Activated CD8-positive, alpha-beta T cell treated with anti-CD3 and anti-CD28 coated beads, Interleukin-2, amount 10 ng/mL, durations not matched to agents 7 days and 5 days (primary cell): ENCODE results near the gene AP2M1. TPM values are rescaled to one million over a fixed set of nuclear protein-coding genes. Genes with fewer than 3 reads are reported as not detected.

Source experiments
- ATAC-seq: fragments of 150-1000 bp; cut with Tn5 transposase; one replicate; pipeline ENCODE4 v1.10.0; 2021; ENCODE audit warnings: moderate library complexity
- CTCF ChIA-PET: fragments of 350-600 bp; sonication (Branson Sonifier 250); formaldehyde crosslinking; loops from one replicate; lab custom pipeline; 2021; ENCODE audit warnings: antibody characterized with exemption; lab: Charles Lee
- POLR2A ChIA-PET: fragments of 350-600 bp; sonication (Branson Sonifier 250); formaldehyde crosslinking; loops from one replicate; lab custom pipeline; 2021; ENCODE audit warnings: antibody characterized with exemption; lab: Charles Lee
- DNase-seq: peaks from one replicate; pipeline ENCODE4 v3.0.0-alpha.2; 2020
- H3K27ac Mint-ChIP-seq: one replicate; pipeline ENCODE4 v1.8.0; 2021; ENCODE audit warnings: mild to moderate bottlenecking, mixed read lengths
- H3K27me3 Mint-ChIP-seq: one replicate; pipeline ENCODE4 v1.8.0; 2021; ENCODE audit warnings: low read depth, mixed read lengths
- H3K36me3 Mint-ChIP-seq: one replicate; pipeline ENCODE4 v1.8.0; 2021; ENCODE audit warnings: low read depth, mixed read lengths
- H3K4me1 Mint-ChIP-seq: one replicate; pipeline ENCODE4 v1.8.0; 2021; ENCODE audit warnings: low read depth, mixed read lengths
- H3K4me3 Mint-ChIP-seq: one replicate; pipeline ENCODE4 v1.8.0; 2021; ENCODE audit warnings: mild to moderate bottlenecking, mixed read lengths
- H3K9me3 Mint-ChIP-seq: one replicate; pipeline ENCODE4 v1.8.0; 2022; ENCODE audit warnings: mixed read lengths; ENCODE audit not compliant: insufficient read depth
- total RNA-seq, 2 experiments: library from RNA; stranded (reverse); gene quantifications; one replicate each; pipeline ENCODE4 v1.2.3, GENCODE V29; 2021

Gene AP2M1
- total RNA-seq = 100 to 1,000 TPM; 228 to 231 TPM

DNA sequence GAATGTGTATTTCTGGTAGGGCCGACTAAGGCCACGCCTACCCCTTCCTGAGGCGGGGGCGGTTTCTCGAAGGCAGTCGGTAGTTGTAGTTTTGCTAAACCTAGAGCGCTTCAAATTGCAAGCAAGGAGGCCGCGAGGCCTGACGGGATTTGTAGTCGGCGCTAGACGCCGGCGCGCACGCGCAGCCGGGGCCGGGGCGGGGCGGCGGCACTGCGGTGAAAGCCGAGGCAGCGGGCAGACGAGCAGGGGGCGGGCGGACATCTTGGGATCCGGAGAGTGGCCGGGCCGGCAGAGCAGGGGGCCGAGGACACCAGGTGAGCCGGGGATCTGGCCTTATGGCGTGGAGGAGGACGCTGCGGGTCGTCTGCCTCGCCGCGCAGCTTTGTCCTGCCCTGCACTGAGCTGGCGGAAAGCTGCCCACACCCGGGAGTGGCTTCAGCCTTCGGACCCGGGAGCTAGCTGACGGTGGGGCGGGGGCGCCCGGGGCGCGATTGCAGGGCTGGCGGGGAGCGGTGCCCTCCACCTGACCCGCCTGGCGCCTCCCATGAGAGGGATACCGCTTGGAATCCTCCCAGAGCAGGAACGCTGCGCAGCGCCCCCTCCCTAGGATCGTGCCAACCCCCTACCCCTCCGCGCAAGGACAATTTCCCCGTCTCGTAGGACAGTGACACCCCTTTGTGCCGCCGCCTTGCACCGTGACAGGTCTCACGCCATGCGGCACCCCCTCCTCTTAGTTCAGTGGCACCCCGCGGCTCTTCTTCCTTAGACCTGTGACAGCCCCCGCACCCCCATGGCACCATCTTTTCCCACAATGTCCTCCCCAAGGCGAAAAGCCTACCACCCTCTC is at the start of gene AP2M1:
Gene AP2M1 (plus strand): TSS at position 210 of the 847 bp plus-strand sequence. CDS start 2,139 bp downstream, outside the sequence.
- H3K27ac Mint-ChIP-seq = peak within 1 kb of the TSS; percentile 86
- peak; percentile 98 for DNase-seq
- no peaks in the 10 kb centered on the region for H3K9me3 Mint-ChIP-seq
- ChIA-PET POLR2A (interaction anchor here (0.5 to 1.6 kb wide), 3 partner anchors 9 to 156 kb away, joined by 3 to 7 read pairs (median 5); partner anchors contain the start of gene ABCF3), CTCF (interaction anchor here (1.0 to 1.8 kb wide), 2 partner anchors 40 to 52 kb away, joined by 4 to 6 read pairs; partner anchors contain the start of gene EIF2B5)
- H3K4me3 Mint-ChIP-seq = peak within 1 kb of the TSS; percentile 87
- peaks cover 31% of the 10 kb centered on the region for H3K4me1 Mint-ChIP-seq
- peak; percentile 96 for ATAC-seq
- H3K27me3 Mint-ChIP-seq = no peaks in the 10 kb centered on the region
- H3K36me3 Mint-ChIP-seq = peaks cover 30% of the 10 kb centered on the region

DNA sequence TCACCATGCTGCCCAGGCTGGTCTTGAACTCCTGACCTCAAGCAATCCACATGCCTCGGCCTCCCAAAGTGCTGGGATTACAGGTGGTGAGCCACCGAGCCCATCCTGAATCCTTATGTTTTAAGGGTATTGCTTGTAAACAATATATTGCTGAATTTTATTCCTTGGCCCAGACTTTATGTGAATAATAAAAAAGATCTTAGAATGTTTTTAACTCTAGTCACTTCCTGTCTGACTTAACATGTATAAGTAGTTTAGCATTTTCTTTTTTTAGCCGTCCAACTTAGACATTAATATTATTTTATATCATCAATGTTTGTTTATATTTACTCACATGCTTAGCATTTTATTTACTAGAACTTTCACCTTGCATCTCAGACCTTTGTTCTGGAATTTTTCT is 48.6 kb upstream of the AP2M1 start:
- H3K4me1 Mint-ChIP-seq = no peaks in the 10 kb centered on the region
- H3K27ac Mint-ChIP-seq = no peak overlapping the region
- ChIA-PET POLR2A (no interaction called here), CTCF (no interaction called here)
- no peaks in the 10 kb centered on the region for H3K36me3 Mint-ChIP-seq
- no peak overlapping the region for H3K4me3 Mint-ChIP-seq
- ATAC-seq = no peak
- H3K9me3 Mint-ChIP-seq = no peaks in the 10 kb centered on the region
- H3K27me3 Mint-ChIP-seq = no peaks in the 10 kb centered on the region
- DNase-seq = no peak

DNA sequence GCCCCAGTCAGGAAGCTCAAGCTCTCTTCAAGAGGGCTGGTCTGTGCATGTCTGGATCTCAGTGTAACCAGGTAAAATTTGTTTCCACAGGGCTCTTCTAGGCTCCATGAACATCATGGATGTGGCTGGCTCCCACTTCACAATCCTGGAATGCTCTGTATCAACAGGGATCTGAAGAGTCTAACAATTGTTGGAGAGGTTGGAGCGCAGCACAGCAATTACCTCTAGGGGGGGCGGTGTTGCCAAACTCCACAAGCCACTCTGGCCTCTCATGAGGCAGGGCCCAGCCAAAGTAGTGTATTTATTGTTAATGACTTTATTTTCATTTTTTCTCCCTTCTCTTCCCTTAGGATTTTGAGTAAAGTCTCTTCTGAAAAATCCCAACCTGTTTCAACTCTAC is 45.6 kb upstream of the AP2M1 start:
- Mint-ChIP-seq H3K9me3 (no peaks in the 10 kb centered on the region), H3K4me3 (no peak overlapping the region), H3K4me1 (peaks cover 3% of the 10 kb centered on the region), H3K27me3 (no peaks in the 10 kb centered on the region), H3K36me3 (no peaks in the 10 kb centered on the region), H3K27ac (no peak overlapping the region)
- ChIA-PET POLR2A (no interaction called here), CTCF (interaction anchor here (0.6 to 0.7 kb wide), 2 partner anchors 8 to 302 kb away, joined by 3 read pairs; no protein-coding TSS in a partner anchor)
- peak; percentile 62 for ATAC-seq
- DNase-seq = peak; percentile 41

DNA sequence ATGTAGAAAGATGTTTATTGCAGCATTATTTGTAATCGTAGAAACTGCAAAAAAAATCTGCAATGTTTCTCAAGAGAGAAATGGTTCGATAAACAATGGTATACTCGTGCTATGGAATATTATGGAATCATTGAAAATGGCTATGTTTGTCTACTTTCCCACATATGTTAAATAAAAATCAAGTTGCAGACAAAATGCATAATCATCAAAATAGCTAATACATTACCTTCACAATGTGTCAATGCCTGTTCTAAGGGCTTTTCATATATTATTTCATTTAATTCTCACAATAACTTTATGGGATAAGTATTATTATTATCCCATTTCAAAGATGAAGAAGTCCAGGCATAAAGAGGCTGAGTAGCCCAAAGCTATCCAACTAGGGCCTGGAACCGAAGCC is 41.7 kb upstream of the AP2M1 start:
- H3K4me1 Mint-ChIP-seq = peaks cover 28% of the 10 kb centered on the region
- no peak for DNase-seq
- ChIA-PET POLR2A (no interaction called here), CTCF (interaction anchor here (0.9 to 1.4 kb wide), 2 partner anchors 117 to 237 kb away, joined by 3 to 4 read pairs; partner anchors contain the start of gene EEF1AKMT4)
- no peak for ATAC-seq
- no peak overlapping the region for H3K4me3 Mint-ChIP-seq
- H3K36me3 Mint-ChIP-seq = peaks cover 14% of the 10 kb centered on the region
- no peaks in the 10 kb centered on the region for H3K27me3 Mint-ChIP-seq
- no peak overlapping the region for H3K27ac Mint-ChIP-seq
- H3K9me3 Mint-ChIP-seq = no peaks in the 10 kb centered on the region

DNA sequence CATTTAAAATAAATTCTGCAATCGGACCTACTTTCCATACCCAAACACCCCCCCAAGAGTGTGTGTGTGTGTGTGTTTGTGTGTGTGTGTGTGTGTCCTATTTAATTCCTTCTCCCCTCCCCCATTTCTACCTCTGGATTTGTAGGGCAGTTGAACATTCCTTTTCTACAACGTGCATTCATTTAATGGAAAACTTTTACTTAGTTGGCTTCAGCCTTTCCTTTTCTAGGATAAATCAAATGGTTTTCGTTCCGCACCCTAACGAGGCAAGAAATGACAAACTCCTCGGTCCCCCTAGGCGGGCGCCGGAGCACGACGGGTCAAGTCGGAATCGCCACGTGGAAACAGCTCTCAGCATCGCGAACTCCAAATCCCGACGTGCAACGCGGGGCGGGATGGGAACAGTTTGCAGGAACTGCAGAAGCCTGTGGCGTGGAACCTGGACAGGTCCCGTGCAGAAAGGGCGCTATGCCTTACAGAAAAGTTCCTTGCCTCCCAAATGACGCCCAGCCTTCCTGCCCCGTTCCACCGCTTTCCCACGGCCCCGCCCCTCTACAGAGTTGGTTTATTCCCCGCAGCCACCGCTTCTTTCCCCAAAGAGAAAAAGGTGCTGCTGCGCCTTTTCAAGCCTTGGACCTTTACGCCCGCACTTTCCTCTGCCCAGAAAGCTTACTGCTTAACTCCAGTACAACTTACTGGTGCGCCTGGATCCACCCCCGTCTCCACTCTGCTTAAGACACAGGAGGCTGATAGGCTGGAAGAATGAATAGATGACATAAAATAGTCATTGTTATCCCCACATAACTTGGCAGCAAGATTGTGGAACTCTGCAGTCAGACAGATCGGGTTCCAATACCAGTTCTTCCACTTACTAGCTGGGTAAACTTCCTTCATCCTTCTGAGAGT is 40.6 kb upstream of the AP2M1 start:
- ATAC-seq (peak; percentile 17), DNase-seq (peak; percentile 51)
- ChIA-PET POLR2A (interaction anchor here (0.7 to 1.1 kb wide), 3 partner anchors 22 to 27 kb away, joined by 3 read pairs; partner anchors contain the start of gene DVL3), CTCF (interaction anchor here (1.1 to 2.6 kb wide), 6 partner anchors 40 to 249 kb away, joined by 3 to 11 read pairs (median 4); partner anchors contain the start of genes ABCC5, AP2M1 and EEF1AKMT4)
- Mint-ChIP-seq H3K4me1 (peaks cover 30% of the 10 kb centered on the region), H3K36me3 (peaks cover 19% of the 10 kb centered on the region), H3K27ac (peak overlapping the region; percentile 88), H3K27me3 (no peaks in the 10 kb centered on the region), H3K9me3 (no peaks in the 10 kb centered on the region), H3K4me3 (peak overlapping the region; percentile 87)

DNA sequence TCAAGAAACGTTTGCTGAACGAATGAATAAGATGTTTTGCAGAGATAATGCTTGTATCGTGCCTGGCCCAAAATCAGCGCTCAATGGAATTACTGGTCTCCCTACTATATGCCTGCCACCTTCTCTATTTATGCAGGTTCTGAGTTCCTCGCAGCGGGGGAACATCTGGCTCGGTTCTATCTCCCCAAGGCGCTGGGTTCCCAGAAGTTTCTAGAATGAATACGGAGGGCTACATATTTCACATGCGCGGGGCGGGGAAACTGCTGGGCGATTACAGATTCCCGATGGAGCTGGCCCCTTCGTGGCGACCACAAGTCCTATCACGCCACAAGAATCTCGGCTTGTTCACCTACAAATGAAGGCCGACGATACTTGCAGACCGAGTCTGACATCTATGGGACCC is 39.9 kb upstream of the AP2M1 start:
- Mint-ChIP-seq H3K4me1 (peaks cover 30% of the 10 kb centered on the region), H3K4me3 (peak overlapping the region; percentile 87), H3K27me3 (no peaks in the 10 kb centered on the region), H3K36me3 (peaks cover 19% of the 10 kb centered on the region), H3K9me3 (no peaks in the 10 kb centered on the region), H3K27ac (peak overlapping the region; percentile 88)
- CTCF ChIA-PET = interaction anchor here (1.1 to 2.6 kb wide), 6 partner anchors 40 to 249 kb away, joined by 3 to 11 read pairs (median 4); partner anchors contain the start of genes ABCC5, AP2M1 and EEF1AKMT4
- DNase-seq (no peak), ATAC-seq (peak; percentile 22)
- POLR2A ChIA-PET = interaction anchor here (0.6 to 1.4 kb wide), 4 partner anchors 10 to 51 kb away, joined by 3 to 10 read pairs (median 4); partner anchors contain the start of gene ABCF3

DNA sequence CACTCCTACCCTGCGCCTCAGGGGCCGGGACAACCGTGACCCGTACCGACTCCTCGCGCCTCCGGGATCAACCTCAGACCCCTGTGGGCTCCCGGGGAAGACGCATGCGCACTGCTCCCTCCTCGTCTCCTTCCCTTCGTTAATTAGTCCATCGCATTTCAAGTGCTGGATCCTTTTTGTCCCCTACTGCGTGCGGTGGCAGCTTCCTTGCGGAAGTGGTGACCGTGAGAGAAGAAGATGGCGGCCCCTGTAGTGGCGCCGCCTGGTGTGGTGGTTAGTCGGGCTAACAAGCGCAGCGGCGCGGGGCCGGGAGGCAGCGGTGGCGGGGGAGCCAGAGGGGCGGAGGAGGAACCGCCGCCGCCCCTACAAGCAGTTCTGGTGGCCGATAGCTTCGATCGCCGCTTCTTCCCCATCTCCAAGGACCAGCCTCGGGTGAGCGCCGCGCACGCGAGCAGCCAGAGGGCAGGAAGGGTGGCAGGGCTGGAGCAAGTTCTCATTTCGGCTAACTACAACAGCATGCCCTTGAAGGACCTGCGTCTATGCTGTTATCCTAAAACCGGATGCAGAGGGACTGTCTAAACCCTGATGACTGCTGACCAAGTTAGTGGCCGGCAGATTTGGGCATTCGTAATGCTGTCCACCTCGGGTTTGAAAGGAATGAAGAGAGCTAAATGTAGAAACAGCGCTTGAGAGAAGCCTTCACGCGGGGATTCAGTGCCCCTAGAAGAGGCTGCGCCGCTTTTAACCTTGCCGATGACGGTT is 39.3 kb upstream of the AP2M1 start, which contains the start of gene EIF2B5:
Gene EIF2B5 (plus strand): TSS at position 210 of the 762 bp plus-strand sequence. CDS start 28 bp downstream, at position 238.
- peak within 1 kb of the TSS; percentile 87 for H3K4me3 Mint-ChIP-seq
- ATAC-seq = peak; percentile 92
- H3K27ac Mint-ChIP-seq = peak within 1 kb of the TSS; percentile 88
- H3K9me3 Mint-ChIP-seq = no peaks in the 10 kb centered on the region
- peaks cover 30% of the 10 kb centered on the region for H3K4me1 Mint-ChIP-seq
- H3K36me3 Mint-ChIP-seq = peaks cover 24% of the 10 kb centered on the region
- peak; percentile 90 for DNase-seq
- H3K27me3 Mint-ChIP-seq = no peaks in the 10 kb centered on the region
- CTCF ChIA-PET = interaction anchor here (1.1 to 2.6 kb wide), 6 partner anchors 39 to 250 kb away, joined by 3 to 11 read pairs (median 4); partner anchors contain the start of genes ABCC5, AP2M1 and EEF1AKMT4
- POLR2A ChIA-PET = interaction anchor here (0.6 to 1.4 kb wide), 4 partner anchors 9 to 51 kb away, joined by 3 to 10 read pairs (median 4); partner anchors contain the start of gene ABCF3

DNA sequence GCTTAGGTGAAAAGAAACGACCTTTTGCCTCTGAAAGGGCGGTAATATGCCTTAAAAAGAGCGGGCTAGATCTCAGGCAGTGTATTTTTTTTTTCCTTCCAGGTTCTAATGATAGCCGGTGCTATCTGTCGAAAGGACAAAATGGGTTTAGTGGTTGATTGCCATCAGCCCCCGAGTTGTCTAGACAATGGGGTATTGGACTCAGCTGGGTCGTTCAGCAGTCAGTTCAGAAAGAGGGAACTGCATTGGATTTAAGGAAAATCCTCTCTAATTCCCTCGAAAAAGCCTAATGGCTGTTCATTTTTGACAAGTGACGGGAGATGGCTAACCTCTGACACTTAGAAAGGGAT is 38.8 kb upstream of the AP2M1 start:
- peaks cover 30% of the 10 kb centered on the region for H3K36me3 Mint-ChIP-seq
- CTCF ChIA-PET = interaction anchor here (1.2 to 2.6 kb wide), 5 partner anchors 39 to 240 kb away, joined by 4 to 11 read pairs (median 8); partner anchors contain the start of genes AP2M1 and EEF1AKMT4
- H3K9me3 Mint-ChIP-seq = no peaks in the 10 kb centered on the region
- H3K27me3 Mint-ChIP-seq = no peaks in the 10 kb centered on the region
- H3K4me3 Mint-ChIP-seq = peak overlapping the region; percentile 87
- no peak for ATAC-seq
- POLR2A ChIA-PET = interaction anchor here (1.4 kb wide), 1 partner anchor 8 kb away, joined by 10 read pairs; no protein-coding TSS in a partner anchor
- peaks cover 30% of the 10 kb centered on the region for H3K4me1 Mint-ChIP-seq
- peak overlapping the region; percentile 88 for H3K27ac Mint-ChIP-seq
- DNase-seq = no peak

DNA sequence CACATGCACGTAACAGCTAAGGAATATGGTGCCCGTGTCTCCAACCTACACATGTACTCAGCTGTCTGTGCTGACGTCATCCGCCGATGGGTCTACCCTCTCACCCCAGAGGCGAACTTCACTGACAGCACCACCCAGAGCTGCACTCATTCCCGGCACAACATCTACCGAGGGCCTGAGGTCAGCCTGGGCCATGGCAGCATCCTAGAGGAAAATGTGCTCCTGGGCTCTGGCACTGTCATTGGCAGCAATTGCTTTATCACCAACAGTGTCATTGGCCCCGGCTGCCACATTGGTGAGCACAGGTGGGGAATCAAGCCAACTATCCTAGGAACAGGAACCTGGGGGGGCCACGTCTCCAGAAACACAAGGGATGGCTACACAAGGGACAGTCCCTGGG is 34.2 kb upstream of the AP2M1 start:
- Mint-ChIP-seq H3K27ac (no peak overlapping the region), H3K27me3 (no peaks in the 10 kb centered on the region), H3K36me3 (peaks cover 68% of the 10 kb centered on the region), H3K4me3 (no peak overlapping the region), H3K9me3 (no peaks in the 10 kb centered on the region), H3K4me1 (peaks cover 22% of the 10 kb centered on the region)
- CTCF ChIA-PET = interaction anchor here (0.8 kb wide), 1 partner anchor 37 kb away, joined by 3 read pairs; no protein-coding TSS in a partner anchor
- POLR2A ChIA-PET = no interaction called here
- no peak for ATAC-seq
- no peak for DNase-seq

DNA sequence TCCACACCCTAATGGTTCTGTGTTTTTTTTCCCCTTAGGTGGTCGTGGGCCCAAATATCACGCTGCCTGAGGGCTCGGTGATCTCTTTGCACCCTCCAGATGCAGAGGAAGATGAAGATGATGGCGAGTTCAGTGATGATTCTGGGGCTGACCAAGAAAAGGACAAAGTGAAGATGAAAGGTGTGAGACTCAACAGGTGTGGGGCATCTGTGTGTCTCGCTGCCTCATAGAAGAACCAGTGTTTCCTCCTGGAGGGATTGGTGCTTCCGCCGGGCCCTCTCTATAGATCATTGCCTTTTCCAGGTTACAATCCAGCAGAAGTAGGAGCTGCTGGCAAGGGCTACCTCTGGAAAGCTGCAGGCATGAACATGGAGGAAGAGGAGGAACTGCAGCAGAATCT is 32.5 kb upstream of the AP2M1 start:
- peaks cover 65% of the 10 kb centered on the region for H3K36me3 Mint-ChIP-seq
- no peak overlapping the region for H3K4me3 Mint-ChIP-seq
- CTCF ChIA-PET = no interaction called here
- POLR2A ChIA-PET = no interaction called here
- H3K9me3 Mint-ChIP-seq = no peaks in the 10 kb centered on the region
- no peaks in the 10 kb centered on the region for H3K27me3 Mint-ChIP-seq
- DNase-seq (no peak), ATAC-seq (no peak)
- no peak overlapping the region for H3K27ac Mint-ChIP-seq
- peaks cover 9% of the 10 kb centered on the region for H3K4me1 Mint-ChIP-seq
